Esophagus squamous epithelium (tissue), 5 donors: ENCODE measurements around the gene CD48. TPM values are rescaled to one million over a fixed set of nuclear protein-coding genes. Genes with fewer than 3 reads are reported as not detected.
A peak's percentile ranks its signal among the peaks of the same experiment; 100 is the strongest.
"Not testable (repeated sequence)": the region's sequence is repeated elsewhere in the genome, so short reads cannot be mapped to it uniquely, and the experiment has no call there.

Experiments
- DNase-seq: peaks from one replicate; lab custom pipeline; 2025; lab: John Stamatoyannopoulos, UW
- H3K27ac ChIP-seq, 4 donors: fragments of 200-600 bp; sonication (generic); one replicate each; pipeline ENCODE4 v1.5.1; 2016 to 2019; ENCODE audit warnings: mild to moderate bottlenecking in 1 of 4
- H3K27me3 ChIP-seq, 4 donors: fragments of 200-600 bp; sonication (generic); 1 replicate in 3 of 4; 2 replicates in 1 of 4; pipeline versions ENCODE4 v1.5.1 to v1.6.0; 2017 to 2021; ENCODE audit warnings: antibody characterized with exemption in 1 of 4
- H3K36me3 ChIP-seq, 3 donors: fragments of 200-600 bp; sonication (generic); one replicate each; pipeline ENCODE4 v1.5.1; 2016 to 2019
- H3K4me1 ChIP-seq, 3 donors: fragments of 200-600 bp; sonication (generic); one replicate each; pipeline ENCODE4 v1.5.1; 2017 to 2019
- H3K4me3 ChIP-seq, 4 donors: fragments of 200-600 bp; sonication (generic); 1 replicate in 3 of 4; 2 replicates in 1 of 4; pipeline ENCODE4 v1.5.1; 2016 to 2019; ENCODE audit warnings: mild to moderate bottlenecking in 2 of 4, moderate library complexity in 1 of 4
- H3K9me3 ChIP-seq, 3 donors: fragments of 200-600 bp; sonication (generic); one replicate each; pipeline ENCODE4 v1.5.1; 2016 to 2019
- CTCF ChIP-seq, 6 experiments: fragments of 450-650 bp in 4 of 6; fragments of 200-600 bp in 2 of 6; sonication (generic) in 2 of 6; IDR thresholded peaks; one replicate each; pipeline ENCODE4 v1.5.1; 2016 to 2019; ENCODE audit warnings: antibody characterized with exemption in 6 of 6, mild to moderate bottlenecking in 4 of 6, moderate library complexity in 4 of 6
- POLR2A ChIP-seq, 4 donors: fragments of 450-650 bp; IDR thresholded peaks; one replicate each; pipeline ENCODE4 v1.6.1; 2017; ENCODE audit warnings: antibody characterized with exemption in 4 of 4, mild to moderate bottlenecking in 4 of 4, moderate library complexity in 3 of 4
- WGBS, 2 donors: methylation state at CpG; one replicate each; pipeline ENCODE4 v1.1.5; 2018; 5-methylcytosine and 5-hydroxymethylcytosine counted together
- intact Hi-C: fragments of 100-400 bp; cut with DNase I; formaldehyde crosslinking; loops from one replicate; pipeline ENCODE4 v1.15.0; 2022
- total RNA-seq, 4 donors: library from RNA; depleted of rRNA; stranded (reverse); fragments of >200 nt; gene quantifications; one replicate each; pipeline ENCODE4 v1.1.0, GENCODE V29; 2016
- donor health status: DM: yes; HTN: yes; CAD: no.

CD48 gene
- total RNA-seq, 4 donors from 2014 or later, result 1.1 to 13.7 (median 5.3) TPM

- H3K36me3 ChIP-seq, intact Hi-C loops: not testable (repeated sequence)
- WGBS, 2 donors, result 83% methylated on average over 9 to 10 of the region's 10 CpGs
These were observed 19.2 kb downstream of the CD48 start for GRCh38 chr1:160692390-160692789.

GRCh38 chr1:160685266-160685665 lies 26.4 kb downstream of the CD48 start:
- DNase-seq, result no peak
- Histone ChIP-seq H3K36me3 (peaks cover 0 to 3% (median 0%) of the 10 kb centered on the region in 3 donors), H3K4me3 (no peak overlapping the region), H3K27ac (no peak overlapping the region), H3K27me3 (no peaks in the 10 kb centered on the region), H3K9me3 (no peaks in the 10 kb centered on the region), H3K4me1 (peaks cover 7 to 32% (median 8%) of the 10 kb centered on the region in 3 donors)
- TF ChIP-seq CTCF (IDR thresholded peaks at IDR 0.05), result no peak
- intact Hi-C loops, result no loop called here

More at GRCh38 chr1:160692390-160692789, 19.2 kb downstream of the CD48 start:
- H3K27me3 ChIP-seq, H3K4me3 ChIP-seq, DNase-seq, H3K27ac ChIP-seq, H3K9me3 ChIP-seq: not testable (repeated sequence)
- peak in 2 of 6 experiments; percentile 35 to 44 for TF ChIP-seq CTCF (IDR thresholded peaks at IDR 0.05)
- H3K4me1 ChIP-seq, result peaks cover 0 to 34% (median 6%) of the 10 kb centered on the region in 3 donors

- H3K9me3 ChIP-seq, result no peaks in the 10 kb centered on the region
- no peak overlapping the region for H3K4me3 ChIP-seq
- DNase-seq, result no peak
- peaks cover 7 to 24% (median 8%) of the 10 kb centered on the region in 3 donors for H3K4me1 ChIP-seq
- TF ChIP-seq CTCF (IDR thresholded peaks at IDR 0.05) (no peak), POLR2A (IDR thresholded peaks at IDR 0.05) (no peak)
- intact Hi-C loops, result no loop called here
- H3K27ac ChIP-seq, result no peak overlapping the region
- H3K36me3 ChIP-seq, result peaks cover 0 to 3% (median 0%) of the 10 kb centered on the region in 3 donors
- WGBS, 2 donors, result 52 to 55% methylated on average over 3 to 4 of the region's 4 CpGs
- peaks cover 0 to 6% (median 0%) of the 10 kb centered on the region in 4 donors for H3K27me3 ChIP-seq
These were observed 28.4 kb downstream of the CD48 start for GRCh38 chr1:160682983-160683865.

- Histone ChIP-seq H3K27ac (no peak overlapping the region), H3K36me3 (peaks cover 0 to 3% (median 0%) of the 10 kb centered on the region in 3 donors), H3K27me3 (peaks cover 0 to 11% (median 0%) of the 10 kb centered on the region in 4 donors), H3K4me1 (peaks cover 7 to 24% (median 8%) of the 10 kb centered on the region in 3 donors), H3K9me3 (no peaks in the 10 kb centered on the region), H3K4me3 (no peak overlapping the region)
- intact Hi-C loops, result no loop called here
- 83 to 92% methylated on average over 1 to 3 of the region's 3 CpGs for WGBS, 2 donors
- no peak for TF ChIP-seq CTCF (IDR thresholded peaks at IDR 0.05)
- TF ChIP-seq POLR2A (IDR thresholded peaks at IDR 0.05), result no peak
- DNase-seq, result no peak
These were observed 29.8 kb downstream of the CD48 start for GRCh38 chr1:160681891-160682140.

- peak; percentile 44 for DNase-seq
- intact Hi-C loops, result no loop called here
These were observed 30.3 kb downstream of the CD48 start for GRCh38 chr1:160681066-160681890.

More at GRCh38 chr1:160681066-160681890, 30.3 kb downstream of the CD48 start:
- 29 to 56% methylated on average over 5 to 8 of the region's 10 CpGs for WGBS, 2 donors
- H3K4me1 ChIP-seq, result peaks cover 7 to 24% (median 8%) of the 10 kb centered on the region in 3 donors
- H3K36me3 ChIP-seq, result peaks cover 0 to 3% (median 0%) of the 10 kb centered on the region in 3 donors
- no peaks in the 10 kb centered on the region for H3K9me3 ChIP-seq
- H3K27ac ChIP-seq, result no peak overlapping the region
- TF ChIP-seq POLR2A (IDR thresholded peaks at IDR 0.05), result no peak
- peak; percentile 61 to 95 (median 86) for TF ChIP-seq CTCF (IDR thresholded peaks at IDR 0.05)
- peaks cover 0 to 11% (median 0%) of the 10 kb centered on the region in 4 donors for H3K27me3 ChIP-seq
- H3K4me3 ChIP-seq, result no peak overlapping the region
